ENCODE measurements around the gene CARD10.
A peak's percentile ranks its signal among the peaks of the same experiment; 100 is the strongest.

Gene CARD10

DNA sequence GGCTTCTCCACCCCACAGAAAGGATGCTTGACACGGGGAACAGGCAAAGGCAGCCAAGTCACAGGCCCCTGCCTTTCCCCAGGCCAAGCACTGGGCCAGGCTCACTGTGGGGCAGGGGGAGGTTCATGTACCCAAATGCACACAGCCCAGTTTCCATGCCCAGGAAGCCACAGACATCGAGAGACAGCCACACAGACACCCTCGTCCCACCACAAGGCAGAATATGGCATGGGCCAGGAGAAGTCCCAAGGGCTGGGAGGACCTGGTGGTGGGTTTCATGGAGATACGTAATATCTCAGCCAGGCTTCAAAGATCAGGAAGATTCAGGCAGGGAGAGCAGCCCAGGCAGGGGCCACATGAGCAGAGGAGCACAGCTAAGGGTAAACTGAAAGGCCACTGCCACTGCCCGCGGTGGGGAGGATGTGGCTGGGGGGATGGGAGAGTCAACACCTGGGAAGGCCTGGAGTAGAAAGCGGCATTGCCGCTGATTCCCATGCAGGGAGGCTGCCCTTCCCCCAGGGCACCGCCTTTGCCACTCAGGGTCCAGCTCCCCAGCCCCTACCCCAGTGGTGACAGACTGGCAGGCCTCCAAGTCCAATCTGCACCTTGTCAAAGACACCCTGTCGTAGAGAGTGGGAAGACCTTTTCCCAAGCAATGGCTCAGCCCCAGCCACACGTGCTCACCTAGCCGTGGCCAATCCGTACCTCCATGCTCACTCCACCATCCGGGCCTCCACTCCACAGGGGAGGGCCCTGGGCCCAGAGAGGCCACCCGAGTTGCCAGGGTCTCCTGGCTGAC, 30.7 kb downstream of the CARD10 start:
- no peak for DNase-seq (ENCODE audit: low read depth)
- no peak for TF ChIP-seq CTCF (conservative IDR thresholded peaks at IDR 0.05; ENCODE audit: low read depth, low read length)

GRCh38 chr22:37487571-37487970, 31.6 kb downstream of the CARD10 start:
- no peak for TF ChIP-seq CTCF (conservative IDR thresholded peaks at IDR 0.05; ENCODE audit: low read depth, low read length)
- no peak for DNase-seq (ENCODE audit: low read depth)
- no peak overlapping the region for H3K4me3 ChIP-seq (ENCODE audit: low read length)

More for the DNA sequence above, 30.7 kb downstream of the CARD10 start:
- H3K4me3 ChIP-seq (ENCODE audit: low read length), result no peak overlapping the region

GRCh38 chr22:37487129-37487528, 32.1 kb downstream of the CARD10 start:
- no peak for DNase-seq (ENCODE audit: low read depth)
- TF ChIP-seq CTCF (conservative IDR thresholded peaks at IDR 0.05; ENCODE audit: low read depth, low read length), result no peak
- H3K4me3 ChIP-seq (ENCODE audit: low read length), result no peak overlapping the region

DNA sequence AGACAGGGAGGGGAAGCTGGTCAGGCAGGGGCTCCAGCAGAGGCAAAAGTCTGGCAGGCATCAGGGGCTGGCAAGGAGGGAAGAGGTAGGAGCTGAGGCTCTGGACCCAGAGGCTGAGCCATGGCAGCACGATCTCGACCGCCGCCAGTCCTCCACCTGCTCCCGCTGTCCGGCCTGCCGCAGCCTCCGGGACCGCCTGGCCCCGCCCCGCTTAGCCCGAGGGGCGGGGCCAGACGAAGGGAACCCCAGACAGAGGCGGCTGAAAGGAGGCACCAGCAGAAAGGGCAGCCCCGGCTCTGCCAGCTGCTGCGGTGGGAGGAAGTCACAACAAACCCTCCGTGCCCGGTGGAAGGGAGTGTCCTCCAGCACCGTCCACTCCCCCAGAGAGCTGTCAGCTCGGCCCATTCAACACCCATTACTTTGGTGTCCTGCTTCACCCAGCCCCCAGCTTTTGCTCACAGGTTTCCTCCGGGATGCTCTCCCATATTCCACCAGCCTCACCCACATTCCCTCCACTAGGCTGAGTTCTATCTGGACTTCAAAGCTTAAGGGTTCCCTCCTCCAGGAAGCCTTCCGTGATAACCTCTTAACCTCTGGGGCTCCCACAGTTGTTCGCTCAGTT, 32.9 kb downstream of the CARD10 start, which contains the start of gene MFNG:
MFNG (minus strand) TSS at position 161 of the 622 bp plus-strand sequence. CDS start 207 bp downstream, outside the sequence.
- peak within 1 kb of the TSS; percentile 15 for H3K4me3 ChIP-seq (ENCODE audit: low read length)
- no peak for DNase-seq (ENCODE audit: low read depth)
- TF ChIP-seq CTCF (conservative IDR thresholded peaks at IDR 0.05; ENCODE audit: low read depth, low read length), result no peak

- no peak for DNase-seq (ENCODE audit: low read depth)
- no peak overlapping the region for H3K4me3 ChIP-seq (ENCODE audit: low read length)
- TF ChIP-seq CTCF (conservative IDR thresholded peaks at IDR 0.05; ENCODE audit: low read depth, low read length), result no peak
Measured at GRCh38 chr22:37485395-37486223, 33.6 kb downstream of the CARD10 start.

- H3K4me3 ChIP-seq (ENCODE audit: low read length), result no peak overlapping the region
- DNase-seq (ENCODE audit: low read depth), result no peak
- TF ChIP-seq CTCF (conservative IDR thresholded peaks at IDR 0.05; ENCODE audit: low read depth, low read length), result no peak
Measured at GRCh38 chr22:37484480-37485394, 34.5 kb downstream of the CARD10 start.

Data from retinal pigment epithelial cell (primary cell).